Transverse colon (tissue), 4 donors: ENCODE measurements around the gene EID2B. TPM values are rescaled to one million over a fixed set of nuclear protein-coding genes. Genes with fewer than 3 reads are reported as not detected.

Experiments
- DNase-seq: peaks from one replicate; pipeline ENCODE4 v3.0.0-alpha.2; 2019
- H3K27ac ChIP-seq, 4 donors: fragments of 200-600 bp; sonication (generic); 2 replicates each; pipeline ENCODE4 v1.5.1; 2016 to 2018; ENCODE audit warnings: inconsistent platforms in 4 of 4
- H3K27me3 ChIP-seq: fragments of 200-600 bp; sonication (generic); 2 replicates; pipeline ENCODE4 v1.5.1; 2017; ENCODE audit warnings: inconsistent platforms
- H3K36me3 ChIP-seq, 4 donors: fragments of 200-600 bp; sonication (generic); 2 replicates each; pipeline ENCODE4 v1.5.1; 2017 to 2019; ENCODE audit warnings: inconsistent platforms in 4 of 4
- H3K4me1 ChIP-seq, 4 donors: fragments of 200-600 bp; sonication (generic); 2 replicates each; pipeline ENCODE4 v1.5.1; 2017 to 2020; ENCODE audit warnings: inconsistent platforms in 4 of 4
- H3K4me3 ChIP-seq, 4 donors: fragments of 200-600 bp; sonication (generic); 1 replicate in 1 of 4; 2 replicates in 3 of 4; pipeline versions ENCODE4 v1.5.1 to v1.6.1; 2017 to 2019; ENCODE audit warnings: inconsistent platforms in 4 of 4
- H3K9me3 ChIP-seq, 2 donors: fragments of 200-600 bp; sonication (generic); 2 replicates each; pipeline ENCODE4 v1.5.1; 2017 to 2019; ENCODE audit warnings: inconsistent platforms in 2 of 2
- EP300 ChIP-seq: sonication (generic); formaldehyde crosslinking; IDR thresholded peaks from one replicate; pipeline ENCODE4 v1.6.1; 2017; ENCODE audit warnings: antibody characterized with exemption, low read depth
- POLR2A ChIP-seq: fragments of 450-650 bp; IDR thresholded peaks from one replicate; pipeline ENCODE4 v1.6.1; 2016; ENCODE audit warnings: antibody characterized with exemption, mild to moderate bottlenecking, moderate library complexity
- POLR2AphosphoS5 ChIP-seq, 3 donors: sonication (generic); formaldehyde crosslinking; IDR thresholded peaks; one replicate each; pipeline ENCODE4 v1.6.1; 2016; ENCODE audit warnings: antibody characterized with exemption in 3 of 3
- WGBS, 2 donors: methylation state at CpG; one replicate each; pipeline ENCODE4 v1.1.5; 2018; ENCODE audit warnings: low coverage in 1 of 2; 5-methylcytosine and 5-hydroxymethylcytosine counted together
- in situ Hi-C, 4 donors: fragments of 200-750 bp; cut with MboI; loops; one replicate each; pipeline versions ENCODE4 v1.15.0 to v1.15.1; 2017; ENCODE audit warnings: low sequenced_read_pairs in 3 of 4, low pct_ligation_motif_present in 1 of 4, low pct_unique_long_range_greater_than_20kb in 1 of 4
- intact Hi-C: fragments of 100-400 bp; cut with DNase I; formaldehyde crosslinking; loops from one replicate; pipeline ENCODE4 v1.15.1; 2023; ENCODE audit warnings: low total_unique reads
- total RNA-seq, 4 donors: library from RNA; depleted of rRNA; stranded (reverse); fragments of >200 nt; gene quantifications; one replicate each; pipeline ENCODE4 v1.1.0, GENCODE V29; 2016
- TF ChIP-seq, protein P1 (sequence below), 5 experiments: fragments of 200-600 bp in 3 of 5; fragments of 450-650 bp in 2 of 5; sonication (generic) in 3 of 5; IDR thresholded peaks; 1 replicate in 2 of 5; 2 replicates in 3 of 5; pipeline ENCODE4 v1.5.1; 2016 to 2017; ENCODE audit warnings: antibody characterized with exemption in 5 of 5, inconsistent platforms in 3 of 5, mild to moderate bottlenecking in 2 of 5, moderate library complexity in 1 of 5

The EID2B gene
- total RNA-seq, 4 donors from 2014 or later: 1.00 to 1.5 (median 1.3) TPM

DNA sequence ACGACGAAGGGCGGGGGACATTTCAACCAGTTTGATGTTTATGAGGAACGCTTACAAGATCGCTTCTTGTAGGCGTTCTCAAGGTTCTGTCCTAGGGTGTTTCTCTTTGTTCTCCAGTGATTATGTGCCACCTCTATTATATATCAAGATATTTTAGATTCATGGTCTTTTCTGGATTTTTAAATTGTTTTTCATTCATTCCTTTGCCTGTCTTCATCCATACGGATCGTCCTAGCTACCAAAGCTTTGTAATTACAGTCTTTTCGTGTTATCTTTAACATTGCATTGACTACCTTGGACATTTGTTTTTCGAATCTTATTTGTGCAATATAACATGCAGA is 7.7 kb upstream of the EID2B start:
- in situ Hi-C loops: loop anchor here (25.0 kb wide), 3 partner anchors 103 to 428 kb away; partner anchors contain the start of genes GMFG (in 2 of the 4), SAMD4B (in 2 of the 4), RPS16 (in 1 of the 4) and SUPT5H (in 1 of the 4)

DNA sequence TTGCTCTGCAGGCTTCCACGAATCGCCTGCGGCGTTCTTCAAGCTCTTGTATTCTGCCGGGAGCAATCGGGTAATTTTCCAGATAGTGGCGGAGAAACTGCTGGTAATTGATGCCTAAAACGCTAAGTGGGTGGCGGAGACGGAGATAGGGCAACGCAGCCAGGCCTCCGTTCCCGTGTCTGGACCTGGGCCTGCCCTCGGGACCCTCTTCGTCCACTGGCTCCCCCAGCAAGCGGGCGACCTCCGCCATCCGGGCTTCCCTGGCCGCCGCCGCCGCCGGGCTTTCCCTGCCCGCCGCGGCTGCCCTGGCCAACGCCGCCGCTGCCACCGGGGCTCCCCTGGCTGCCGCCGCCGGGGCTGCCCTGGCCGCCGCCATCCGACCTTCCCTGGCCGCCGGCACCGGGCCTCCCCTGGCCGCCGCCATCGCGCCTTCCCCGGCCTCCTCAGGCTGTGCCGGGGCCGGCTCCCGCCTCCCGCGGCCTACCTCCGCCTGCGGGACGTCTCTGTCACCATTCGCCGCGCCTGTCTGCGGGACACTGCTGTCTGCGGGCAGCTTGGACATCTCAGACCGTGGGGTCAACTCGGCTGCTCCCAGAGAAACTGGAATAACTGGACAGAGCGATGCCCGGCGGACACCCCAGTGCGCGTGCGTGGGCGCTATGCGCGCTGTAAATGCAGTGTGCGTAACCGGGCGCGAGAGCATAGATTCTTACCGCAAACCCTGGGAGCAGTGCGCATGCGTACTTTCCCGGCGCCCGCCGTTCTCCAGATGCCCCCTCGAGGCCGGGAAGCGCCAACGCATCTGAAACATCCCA is 7.1 kb upstream of the EID2B start, which contains the start of gene EID2:
TSS of gene EID2 (minus strand) at position 644 of the 815 bp plus-strand sequence. CDS start at position 562, 82 bp downstream.
- Histone ChIP-seq H3K4me3 (peak within 1 kb of the TSS; percentile 71 to 95 (median 84)), H3K4me1 (peaks cover 11 to 20% (median 13%) of the 10 kb centered on the region in 4 donors), H3K27ac (peak within 1 kb of the TSS; percentile 95 to 98 (median 96)), H3K36me3 (no peaks in the 10 kb centered on the region), H3K9me3 (no peaks in the 10 kb centered on the region), H3K27me3 (no peaks in the 10 kb centered on the region)
- TF ChIP-seq POLR2A: peak; percentile 69
- TF ChIP-seq EP300: no peak
- peak; percentile 85 to 91 (median 86) for TF ChIP-seq POLR2AphosphoS5 (IDR thresholded peaks at IDR 0.05)
- TF ChIP-seq, protein P1, sequence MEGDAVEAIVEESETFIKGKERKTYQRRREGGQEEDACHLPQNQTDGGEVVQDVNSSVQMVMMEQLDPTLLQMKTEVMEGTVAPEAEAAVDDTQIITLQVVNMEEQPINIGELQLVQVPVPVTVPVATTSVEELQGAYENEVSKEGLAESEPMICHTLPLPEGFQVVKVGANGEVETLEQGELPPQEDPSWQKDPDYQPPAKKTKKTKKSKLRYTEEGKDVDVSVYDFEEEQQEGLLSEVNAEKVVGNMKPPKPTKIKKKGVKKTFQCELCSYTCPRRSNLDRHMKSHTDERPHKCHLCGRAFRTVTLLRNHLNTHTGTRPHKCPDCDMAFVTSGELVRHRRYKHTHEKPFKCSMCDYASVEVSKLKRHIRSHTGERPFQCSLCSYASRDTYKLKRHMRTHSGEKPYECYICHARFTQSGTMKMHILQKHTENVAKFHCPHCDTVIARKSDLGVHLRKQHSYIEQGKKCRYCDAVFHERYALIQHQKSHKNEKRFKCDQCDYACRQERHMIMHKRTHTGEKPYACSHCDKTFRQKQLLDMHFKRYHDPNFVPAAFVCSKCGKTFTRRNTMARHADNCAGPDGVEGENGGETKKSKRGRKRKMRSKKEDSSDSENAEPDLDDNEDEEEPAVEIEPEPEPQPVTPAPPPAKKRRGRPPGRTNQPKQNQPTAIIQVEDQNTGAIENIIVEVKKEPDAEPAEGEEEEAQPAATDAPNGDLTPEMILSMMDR (IDR thresholded peaks at IDR 0.05): peak; percentile 78 to 85 (median 81)
- DNase-seq: peak; percentile 96
- 0 to 1% methylated on average over 7 to 67 of the region's 84 CpGs for WGBS, 2 donors
- in situ Hi-C loops: loop anchor here (10.0 to 25.0 kb wide), 4 partner anchors 95 to 427 kb away; partner anchors contain the start of genes GMFG (in 2 of the 4), SAMD4B (in 2 of the 4), SUPT5H (in 2 of the 4) and RPS16 (in 1 of the 4)
- intact Hi-C loops: loop anchor here (10.0 kb wide), 2 partner anchors 65 to 195 kb away; partner anchors contain the start of gene SAMD4B

More for the DNA sequence above, 7.7 kb upstream of the EID2B start:
- Histone ChIP-seq H3K9me3 (no peaks in the 10 kb centered on the region), H3K27me3 (no peaks in the 10 kb centered on the region), H3K36me3 (no peaks in the 10 kb centered on the region), H3K4me1 (peaks cover 11 to 20% (median 13%) of the 10 kb centered on the region in 4 donors), H3K4me3 (peak overlapping the region in 1 of 4 donors; percentile 84), H3K27ac (peak overlapping the region in 2 of 4 donors; percentile 96 to 98)
- DNase-seq: no peak
- WGBS, 2 donors: 1 to 4% methylated on average over 10 of the region's 10 CpGs
- intact Hi-C loops: no loop called here
- TF ChIP-seq POLR2A: no peak
- TF ChIP-seq, protein P1 (IDR thresholded peaks at IDR 0.05): peak in 1 of 5 experiments; percentile 5
- no peak for TF ChIP-seq POLR2AphosphoS5 (IDR thresholded peaks at IDR 0.05)

DNA sequence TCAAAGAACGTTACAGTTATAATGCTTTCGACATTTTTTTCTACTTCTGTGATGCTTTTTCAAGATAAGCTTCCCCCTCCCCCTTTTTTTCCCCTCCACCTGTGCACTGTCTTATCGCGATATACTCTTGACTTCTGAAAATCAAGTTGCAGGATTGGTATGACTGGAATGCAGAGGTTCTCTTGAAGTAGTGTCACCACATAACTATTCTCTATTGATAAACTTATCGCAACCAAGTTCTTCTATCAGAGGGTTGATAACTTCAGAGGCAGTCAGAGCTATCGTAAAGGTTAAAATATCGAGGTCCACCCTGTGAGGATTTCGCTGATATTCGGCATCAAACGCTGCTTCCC is 6.5 kb upstream of the EID2B start:
- in situ Hi-C loops: loop anchor here (10.0 to 25.0 kb wide), 4 partner anchors 94 to 427 kb away; partner anchors contain the start of genes GMFG (in 2 of the 4), SAMD4B (in 2 of the 4), SUPT5H (in 2 of the 4) and RPS16 (in 1 of the 4)
- TF ChIP-seq, protein P1 (IDR thresholded peaks at IDR 0.05): no peak
- no peak for TF ChIP-seq EP300
- no peak for TF ChIP-seq POLR2AphosphoS5 (IDR thresholded peaks at IDR 0.05)
- TF ChIP-seq POLR2A: no peak
- no peak for DNase-seq
- H3K27ac ChIP-seq: peak overlapping the region; percentile 95 to 98 (median 96)
- peaks cover 11 to 20% (median 13%) of the 10 kb centered on the region in 4 donors for H3K4me1 ChIP-seq
- 2 to 3% methylated on average over 4 to 10 of the region's 10 CpGs for WGBS, 2 donors
- H3K4me3 ChIP-seq: peak overlapping the region; percentile 71 to 95 (median 84)
- H3K9me3 ChIP-seq: no peaks in the 10 kb centered on the region
- H3K27me3 ChIP-seq: no peaks in the 10 kb centered on the region
- intact Hi-C loops: loop anchor here (10.0 kb wide), 2 partner anchors 64 to 194 kb away; partner anchors contain the start of gene SAMD4B
- H3K36me3 ChIP-seq: no peaks in the 10 kb centered on the region

DNA sequence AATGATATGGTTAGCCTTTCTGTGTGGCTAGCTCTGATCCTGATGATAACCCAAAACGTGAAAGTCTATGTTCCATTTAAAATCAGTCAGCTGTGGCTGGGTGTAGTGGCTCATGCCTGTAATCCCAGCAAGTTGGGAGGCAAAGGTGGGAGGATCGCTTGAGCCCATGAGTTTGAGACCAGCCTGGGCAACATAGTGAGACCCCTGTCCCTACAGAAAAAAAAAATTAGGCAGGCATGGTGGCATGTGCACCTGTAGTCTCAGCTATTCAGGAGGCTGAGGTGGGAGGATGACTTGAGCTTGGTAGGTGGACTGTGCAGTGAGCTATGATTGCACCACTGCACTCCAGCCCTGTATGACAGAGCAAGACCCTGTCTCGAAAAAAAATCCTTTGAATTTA is 1.1 kb upstream of the EID2B start:
- peaks cover 4 to 34% (median 10%) of the 10 kb centered on the region in 4 donors for H3K4me1 ChIP-seq
- intact Hi-C loops: loop anchor here (10.0 kb wide), 2 partner anchors 59 to 189 kb away; partner anchors contain the start of gene SAMD4B
- TF ChIP-seq POLR2A: no peak
- no peak for TF ChIP-seq POLR2AphosphoS5 (IDR thresholded peaks at IDR 0.05)
- no peak for TF ChIP-seq EP300
- TF ChIP-seq, protein P1 (IDR thresholded peaks at IDR 0.05): no peak
- H3K9me3 ChIP-seq: no peaks in the 10 kb centered on the region
- no peaks in the 10 kb centered on the region for H3K27me3 ChIP-seq
- no peak for DNase-seq
- H3K27ac ChIP-seq: no peak overlapping the region
- no peaks in the 10 kb centered on the region for H3K36me3 ChIP-seq
- in situ Hi-C loops: loop anchor here (5.0 to 25.0 kb wide), 5 partner anchors 89 to 421 kb away; partner anchors contain the start of genes GMFG (in 2 of the 4), SAMD4B (in 2 of the 4), SUPT5H (in 2 of the 4) and RPS16 (in 1 of the 4)
- 65 to 71% methylated on average over 1 to 3 of the region's 3 CpGs for WGBS, 2 donors
- H3K4me3 ChIP-seq: no peak overlapping the region
